Left lung (tissue), 10 donors: ENCODE results near the gene CACNA1E. TPM values are rescaled to one million over a fixed set of nuclear protein-coding genes. Genes with fewer than 3 reads are reported as not detected.
"Not testable (repeated sequence)": the region's sequence is repeated elsewhere in the genome, so short reads cannot be mapped to it uniquely, and the experiment has no call there.

Source experiments
- ATAC-seq: fragments of 200-7000 bp; cut with Tn5 transposase; one replicate; pipeline ENCODE4 v1.9.1; 2020; ENCODE audit warnings: moderate library complexity
- DNase-seq, 4 donors: peaks; one replicate each; pipeline ENCODE4 v3.0.0-alpha.2; 2013 to 2020
- H3K27ac ChIP-seq, 2 donors: fragments of 200-600 bp; sonication (generic) in 1 of 2; one replicate each; pipeline versions ENCODE4 v1.5.0 to v1.8.0; 2020 to 2021
- H3K27me3 ChIP-seq, 2 donors: fragments of 200-600 bp; sonication (generic) in 1 of 2; one replicate each; pipeline versions ENCODE4 v1.5.0 to v1.8.0; 2020 to 2021
- H3K36me3 ChIP-seq, 2 donors: fragments of 200-600 bp; sonication (generic) in 1 of 2; one replicate each; pipeline versions ENCODE4 v1.5.0 to v1.8.0; 2020 to 2021
- H3K4me1 ChIP-seq, 2 donors: fragments of 200-600 bp; one replicate each; pipeline ENCODE4 v1.8.0; 2021
- H3K4me3 ChIP-seq, 2 donors: fragments of 200-600 bp; sonication (generic) in 1 of 2; one replicate each; pipeline versions ENCODE4 v1.5.0 to v1.8.0; 2020 to 2021; ENCODE audit warnings: mild to moderate bottlenecking in 1 of 2
- H3K9me3 ChIP-seq, 2 donors: fragments of 200-600 bp; sonication (generic) in 1 of 2; one replicate each; pipeline versions ENCODE4 v1.5.0 to v1.8.0; 2020 to 2021
- intact Hi-C, 2 donors: fragments of 100-400 bp; cut with DNase I; formaldehyde crosslinking; loops; one replicate each; pipeline versions ENCODE4 v1.11.2 to v1.14.2; 2022
- polyA plus RNA-seq, 6 donors: library from polyadenylated mRNA; unstranded; fragments of 120-200 nt; gene quantifications; one replicate each; pipeline ENCODE4 v1.2.1, GENCODE V29; 2013; ENCODE audit not compliant: insufficient read length in 6 of 6
- total RNA-seq, 2 donors: library from RNA; stranded (reverse); fragmentation: NEBNext Ultra II Directional; extraction: Animal tissue kit (Norgen Biotek cat#: 25700); gene quantifications; one replicate each; pipeline ENCODE4 v1.2.1, GENCODE V29; 2021
- TF ChIP-seq, protein P1 (sequence below), 2 donors: fragments of 200-600 bp; sonication (generic) in 1 of 2; IDR thresholded peaks; one replicate each; pipeline versions ENCODE4 v1.5.0 to v1.8.0; 2021; ENCODE audit warnings: antibody characterized with exemption in 2 of 2
- donor health status: DM: no; HTN: yes; CAD: no.
- donor health status: DM: no; HTN: no; CAD: no.

Gene CACNA1E
- total and polyA plus RNA-seq, 8 donors, result 0.03 to 1.2 (median 0.13) TPM; not detected in 1

- TF ChIP-seq, protein P1, sequence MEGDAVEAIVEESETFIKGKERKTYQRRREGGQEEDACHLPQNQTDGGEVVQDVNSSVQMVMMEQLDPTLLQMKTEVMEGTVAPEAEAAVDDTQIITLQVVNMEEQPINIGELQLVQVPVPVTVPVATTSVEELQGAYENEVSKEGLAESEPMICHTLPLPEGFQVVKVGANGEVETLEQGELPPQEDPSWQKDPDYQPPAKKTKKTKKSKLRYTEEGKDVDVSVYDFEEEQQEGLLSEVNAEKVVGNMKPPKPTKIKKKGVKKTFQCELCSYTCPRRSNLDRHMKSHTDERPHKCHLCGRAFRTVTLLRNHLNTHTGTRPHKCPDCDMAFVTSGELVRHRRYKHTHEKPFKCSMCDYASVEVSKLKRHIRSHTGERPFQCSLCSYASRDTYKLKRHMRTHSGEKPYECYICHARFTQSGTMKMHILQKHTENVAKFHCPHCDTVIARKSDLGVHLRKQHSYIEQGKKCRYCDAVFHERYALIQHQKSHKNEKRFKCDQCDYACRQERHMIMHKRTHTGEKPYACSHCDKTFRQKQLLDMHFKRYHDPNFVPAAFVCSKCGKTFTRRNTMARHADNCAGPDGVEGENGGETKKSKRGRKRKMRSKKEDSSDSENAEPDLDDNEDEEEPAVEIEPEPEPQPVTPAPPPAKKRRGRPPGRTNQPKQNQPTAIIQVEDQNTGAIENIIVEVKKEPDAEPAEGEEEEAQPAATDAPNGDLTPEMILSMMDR (IDR thresholded peaks at IDR 0.05), result no peak
- DNase-seq, result no peak
- ATAC-seq, result no peak
- no peak overlapping the region for H3K27ac ChIP-seq
- H3K36me3 ChIP-seq, result no peaks in the 10 kb centered on the region
- intact Hi-C loops, result no loop called here
- no peaks in the 10 kb centered on the region for H3K27me3 ChIP-seq
- no peaks in the 10 kb centered on the region for H3K4me1 ChIP-seq
- H3K4me3 ChIP-seq, result no peak overlapping the region
- H3K9me3 ChIP-seq, result peaks cover 0 to 7% of the 10 kb centered on the region in 2 donors
Observed at GRCh38 chr1:181821701-181822100, 338.4 kb downstream of the CACNA1E start.

- H3K4me1 ChIP-seq, intact Hi-C loops, ATAC-seq, H3K27ac ChIP-seq, H3K36me3 ChIP-seq, H3K27me3 ChIP-seq, H3K4me3 ChIP-seq: not testable (repeated sequence)
- peak in 1 of 4 donors; percentile 69 for DNase-seq
- H3K9me3 ChIP-seq, result peaks cover 0 to 24% of the 10 kb centered on the region in 2 donors
Observed at GRCh38 chr1:181832173-181832880, 349.0 kb downstream of the CACNA1E start.

DNA sequence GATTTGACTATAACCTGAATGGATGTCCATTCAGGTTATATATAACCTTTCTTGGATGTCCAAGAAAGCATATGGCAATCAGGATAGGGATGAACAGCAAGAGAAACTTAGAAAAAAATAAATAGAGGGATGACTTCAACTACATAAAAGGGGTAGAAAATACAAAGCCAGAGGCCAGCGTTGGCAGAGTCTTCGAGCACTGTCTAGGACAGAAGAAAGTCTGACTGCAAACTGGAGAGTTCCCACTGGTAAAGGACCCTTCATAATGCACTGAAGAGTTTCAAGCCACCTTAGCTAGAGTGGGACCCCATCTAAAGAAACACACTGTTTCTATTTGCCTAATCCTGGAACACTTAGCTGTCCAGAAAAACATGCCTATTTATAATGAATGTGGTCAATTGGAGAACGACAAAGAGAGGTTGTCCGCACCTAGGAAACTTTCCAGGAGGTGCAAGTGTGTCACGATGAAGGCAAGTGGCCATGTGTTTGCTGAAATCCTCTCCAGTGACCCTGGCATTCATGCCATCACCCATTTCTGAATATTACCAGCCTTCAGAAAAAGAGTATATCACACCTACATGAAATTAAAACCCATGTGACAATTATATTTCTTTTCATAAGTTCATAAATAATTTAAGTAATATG lies 362.8 kb downstream of the CACNA1E start:
- TF ChIP-seq, protein P1 (IDR thresholded peaks at IDR 0.05), result no peak
- intact Hi-C loops, result no loop called here
- ATAC-seq (no peak), DNase-seq (no peak)
- H3K9me3 ChIP-seq, result peaks cover 0 to 3% of the 10 kb centered on the region in 2 donors
- no peaks in the 10 kb centered on the region for H3K36me3 ChIP-seq
- peaks cover 0 to 4% of the 10 kb centered on the region in 2 donors for H3K27me3 ChIP-seq
- H3K27ac ChIP-seq, result no peak overlapping the region
- H3K4me3 ChIP-seq, result no peak overlapping the region
- no peaks in the 10 kb centered on the region for H3K4me1 ChIP-seq

DNA sequence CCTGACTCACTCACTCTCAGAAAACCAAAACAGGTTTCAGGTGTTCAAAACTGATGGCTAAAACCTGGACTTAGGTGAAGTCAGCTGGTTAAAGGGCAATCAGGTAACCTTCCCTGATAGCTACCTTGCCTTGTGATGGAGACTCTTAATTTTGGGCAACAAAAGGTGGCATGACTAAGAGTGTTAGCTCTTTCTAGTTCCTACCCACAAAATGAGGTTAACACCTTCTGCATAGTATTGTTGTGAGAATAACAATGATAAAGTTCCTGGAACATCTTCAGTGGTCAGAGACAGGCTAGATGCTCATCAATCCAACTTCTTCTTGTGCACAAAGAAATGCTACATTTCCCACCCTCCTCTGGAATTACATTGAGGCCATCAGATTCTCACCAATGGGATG lies 363.4 kb downstream of the CACNA1E start:
- intact Hi-C loops, result no loop called here
- TF ChIP-seq, protein P1 (IDR thresholded peaks at IDR 0.05), result no peak
- Histone ChIP-seq H3K36me3 (no peaks in the 10 kb centered on the region), H3K27me3 (peaks cover 0 to 4% of the 10 kb centered on the region in 2 donors), H3K27ac (no peak overlapping the region), H3K4me3 (no peak overlapping the region), H3K9me3 (peaks cover 0 to 3% of the 10 kb centered on the region in 2 donors), H3K4me1 (no peaks in the 10 kb centered on the region)
- ATAC-seq, result no peak
- no peak for DNase-seq

GRCh38 chr1:181849071-181849470 lies 365.8 kb downstream of the CACNA1E start:
- peaks cover 0 to 11% of the 10 kb centered on the region in 2 donors for H3K9me3 ChIP-seq
- intact Hi-C loops, result no loop called here
- TF ChIP-seq, protein P1 (IDR thresholded peaks at IDR 0.05), result no peak
- no peak for DNase-seq
- no peak overlapping the region for H3K4me3 ChIP-seq
- H3K27me3 ChIP-seq, result peaks cover 0 to 4% of the 10 kb centered on the region in 2 donors
- no peak overlapping the region for H3K27ac ChIP-seq
- H3K36me3 ChIP-seq, result no peaks in the 10 kb centered on the region
- no peak for ATAC-seq
- H3K4me1 ChIP-seq, result no peaks in the 10 kb centered on the region

DNA sequence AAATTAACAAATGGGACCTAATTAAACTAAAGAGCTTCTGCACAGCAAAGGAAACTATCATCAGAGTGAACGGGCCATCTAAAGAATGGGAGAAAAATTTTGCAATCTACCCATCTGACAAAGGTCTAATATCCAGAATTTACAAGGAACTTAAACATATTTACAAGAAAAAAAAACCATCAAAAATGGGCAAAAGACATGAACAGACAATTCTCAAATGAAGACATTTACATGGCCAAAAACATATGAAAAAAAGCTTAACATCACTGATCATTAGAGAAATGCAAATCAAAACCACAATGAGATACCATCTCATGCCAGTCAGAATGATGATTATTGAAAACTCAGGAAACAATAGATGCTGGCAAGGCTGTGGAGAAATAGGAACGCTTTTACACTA lies 370.9 kb downstream of the CACNA1E start:
- DNase-seq, ATAC-seq, H3K4me3 ChIP-seq, H3K27me3 ChIP-seq, H3K36me3 ChIP-seq, H3K27ac ChIP-seq, H3K4me1 ChIP-seq, intact Hi-C loops: not testable (repeated sequence)
- peaks cover 0 to 19% of the 10 kb centered on the region in 2 donors for H3K9me3 ChIP-seq
